Renal cortex interstitium (tissue), 11 donors: ENCODE results near the gene NXPH4. TPM values are rescaled to one million over a fixed set of nuclear protein-coding genes. Genes with fewer than 3 reads are reported as not detected.

ENCODE experiments used
- DNase-seq, 11 donors: peaks; one replicate each; pipeline ENCODE4 v3.0.0-alpha.2; 2013; ENCODE audit warnings: low read depth in 9 of 11, low spot score in 4 of 11; ENCODE audit errors: extremely low read depth in 1 of 11
- polyA plus RNA-seq, 3 donors: library from polyadenylated mRNA; unstranded; fragments of 120-200 nt; gene quantifications; one replicate each; pipeline ENCODE4 v1.2.1, GENCODE V29; 2013; ENCODE audit not compliant: insufficient read length in 3 of 3

Gene NXPH4
- polyA plus RNA-seq, 3 donors, result 3.0 to 5.6 (median 4.2) TPM

DNA sequence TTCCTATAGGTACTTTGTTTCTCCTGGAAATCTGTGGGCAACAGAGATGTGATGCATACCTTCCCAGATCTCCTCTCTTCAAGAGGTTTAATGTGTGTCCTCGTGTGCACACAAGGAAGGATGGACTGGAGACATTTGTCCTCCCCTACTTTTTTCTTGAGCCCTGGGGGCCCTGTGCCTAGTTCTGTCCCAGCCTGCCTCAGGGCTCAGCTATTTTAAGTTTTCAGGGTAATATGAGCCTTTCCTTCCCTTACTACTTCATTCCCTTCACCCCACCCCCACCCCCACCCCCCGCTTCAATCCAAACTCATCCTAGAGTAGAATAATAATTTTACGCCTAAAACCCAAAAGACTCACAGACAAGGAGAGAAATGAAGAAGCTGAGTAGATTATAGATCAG, 33.9 kb downstream of the NXPH4 start:
- no peak for DNase-seq

DNA sequence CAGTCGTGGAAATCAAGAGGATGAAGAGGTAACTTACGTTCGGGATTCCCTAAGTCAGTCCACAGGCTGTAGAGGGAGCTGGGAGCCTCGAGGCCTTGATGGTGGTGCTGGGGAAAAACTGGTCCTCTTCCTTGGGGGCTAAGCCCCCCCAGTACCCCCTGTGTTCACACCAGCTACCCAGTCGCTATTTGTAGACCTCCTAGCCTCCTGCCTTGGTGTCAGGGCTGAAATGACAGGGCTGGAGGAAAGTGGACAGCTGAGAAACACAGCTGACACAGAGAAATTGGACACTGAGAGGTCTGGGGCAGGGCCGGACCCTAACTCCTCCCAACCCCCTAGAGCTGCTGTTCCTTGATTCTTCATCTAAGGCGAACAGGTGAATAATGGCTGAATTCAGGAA, 34.4 kb downstream of the NXPH4 start, which contains the start of gene STAC3:
Gene STAC3, minus strand, starts transcription at position 232 of the 400 bp plus-strand sequence. CDS start 1,551 bp downstream, outside the sequence.
- DNase-seq, result no peak

DNA sequence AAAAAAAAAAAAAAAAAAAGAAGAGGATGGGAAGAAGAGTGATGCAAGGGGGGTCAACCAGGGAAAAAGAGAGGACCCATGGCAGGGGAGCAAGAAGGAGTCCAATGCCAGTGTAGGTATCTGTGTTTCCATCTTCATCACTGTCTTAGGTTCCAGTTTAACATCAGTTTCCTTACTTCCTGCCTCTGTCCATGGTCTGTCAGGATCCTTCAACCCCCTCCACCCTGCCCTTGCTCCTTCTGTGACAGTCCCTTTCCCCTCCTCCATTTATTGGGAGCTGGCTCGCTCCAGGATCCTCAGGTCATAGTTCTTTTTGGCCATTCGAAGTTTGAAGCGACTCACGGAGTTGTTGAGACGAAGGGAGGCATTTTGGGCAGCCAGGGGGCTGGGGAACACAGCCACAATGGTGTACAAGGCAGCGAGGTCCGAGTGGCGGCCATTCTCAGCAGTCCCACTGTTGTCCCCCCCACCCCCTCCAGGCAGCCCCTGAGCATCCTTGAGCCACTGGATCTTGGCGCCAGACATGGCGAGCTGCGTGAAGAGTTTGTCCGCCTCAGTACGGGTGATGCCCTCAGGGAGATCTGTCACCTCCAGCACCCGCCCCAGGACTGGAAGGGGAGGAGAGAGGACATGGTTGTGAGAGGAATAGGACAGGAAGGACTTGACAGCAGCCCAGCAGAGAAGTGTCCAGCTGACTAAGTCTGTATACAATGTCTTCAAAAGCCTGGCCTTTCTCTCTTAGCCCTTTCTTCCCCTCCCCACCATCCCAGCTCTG, 38.1 kb downstream of the NXPH4 start:
- no peak for DNase-seq

DNA sequence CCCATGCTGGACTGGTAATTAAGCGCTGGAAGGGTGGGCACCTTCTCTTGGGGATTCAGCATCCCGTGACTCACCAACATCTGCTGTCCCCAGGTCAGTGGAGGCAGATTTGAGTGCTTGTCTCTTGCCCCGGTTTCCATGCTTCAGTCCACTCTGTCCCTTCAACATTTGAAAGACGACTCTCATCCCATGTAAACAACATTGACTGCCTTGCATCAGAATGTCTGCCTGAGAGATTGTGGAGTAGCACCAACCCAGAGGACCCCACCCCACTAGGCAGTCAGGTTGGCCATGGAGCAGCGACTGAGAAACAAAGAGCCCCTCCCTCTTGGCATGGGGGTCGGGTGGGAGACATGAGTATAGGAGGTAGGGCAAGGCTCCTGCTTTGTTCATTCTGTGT, 39.3 kb downstream of the NXPH4 start:
- DNase-seq, result no peak

DNA sequence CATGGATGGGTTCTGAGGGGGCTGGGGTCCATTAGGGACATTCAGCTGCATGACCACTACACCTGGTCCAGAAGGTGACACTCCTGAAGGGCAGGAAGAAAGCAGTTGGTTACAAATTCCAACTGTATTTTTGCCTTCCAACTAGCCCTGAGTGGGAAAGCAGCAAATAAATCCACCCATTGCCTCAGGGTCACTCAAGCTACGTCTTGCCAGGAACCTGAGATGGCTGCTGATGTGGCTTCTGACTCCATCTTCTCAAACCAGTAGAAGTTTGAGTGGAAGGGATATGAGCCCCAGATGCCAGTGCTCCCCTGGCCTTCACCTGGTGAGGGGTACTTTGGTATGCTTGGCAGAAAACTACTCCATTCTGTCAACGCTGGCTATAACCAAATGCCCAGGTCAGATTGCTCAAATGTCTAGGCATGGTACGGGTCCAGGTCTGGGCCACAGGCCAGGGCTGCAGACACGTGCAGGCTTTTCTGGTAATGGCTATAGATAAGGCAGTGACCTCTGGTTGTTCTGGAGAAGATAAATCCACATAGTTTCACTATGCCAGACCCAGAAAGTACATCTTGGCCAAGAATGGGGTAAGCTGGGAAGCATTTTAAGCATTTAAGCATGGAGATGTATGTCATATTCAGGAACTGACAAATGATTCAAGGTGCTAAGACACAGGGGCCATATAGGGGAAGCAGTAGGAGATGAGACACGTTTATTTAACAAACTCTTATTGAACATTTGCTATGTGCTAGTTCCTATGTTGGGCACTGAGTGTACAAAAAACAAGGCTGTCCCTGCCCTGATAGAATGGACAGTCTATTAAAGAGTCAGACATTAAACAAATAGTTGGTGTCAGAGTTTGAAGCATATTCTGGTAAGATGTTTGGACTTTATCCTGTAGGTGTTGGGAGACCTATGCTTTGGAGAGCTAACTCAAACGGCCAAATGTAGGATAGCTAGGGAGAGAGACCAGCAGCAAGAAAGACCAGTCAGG, 42.7 kb downstream of the NXPH4 start:
- DNase-seq, result no peak

DNA sequence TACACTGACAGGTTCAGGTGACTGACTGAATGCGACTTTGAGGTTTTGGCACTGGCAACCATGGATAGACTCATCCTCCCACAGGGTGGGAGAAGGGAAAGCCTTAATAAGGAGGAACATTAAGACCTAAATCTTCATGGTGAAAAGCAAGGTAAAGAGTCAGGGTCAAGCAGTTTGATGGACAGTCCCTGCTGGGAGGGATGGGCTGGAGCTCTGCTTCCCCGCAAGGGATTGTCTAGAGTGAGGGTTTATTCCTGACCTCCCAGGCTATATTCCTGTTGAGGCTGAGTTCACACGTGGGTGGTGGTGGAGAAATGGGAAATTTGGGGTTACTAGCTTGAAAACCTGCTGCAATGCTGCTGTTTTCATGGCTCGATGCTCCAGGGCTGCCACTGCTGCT, 43.8 kb downstream of the NXPH4 start:
- DNase-seq, result no peak

DNA sequence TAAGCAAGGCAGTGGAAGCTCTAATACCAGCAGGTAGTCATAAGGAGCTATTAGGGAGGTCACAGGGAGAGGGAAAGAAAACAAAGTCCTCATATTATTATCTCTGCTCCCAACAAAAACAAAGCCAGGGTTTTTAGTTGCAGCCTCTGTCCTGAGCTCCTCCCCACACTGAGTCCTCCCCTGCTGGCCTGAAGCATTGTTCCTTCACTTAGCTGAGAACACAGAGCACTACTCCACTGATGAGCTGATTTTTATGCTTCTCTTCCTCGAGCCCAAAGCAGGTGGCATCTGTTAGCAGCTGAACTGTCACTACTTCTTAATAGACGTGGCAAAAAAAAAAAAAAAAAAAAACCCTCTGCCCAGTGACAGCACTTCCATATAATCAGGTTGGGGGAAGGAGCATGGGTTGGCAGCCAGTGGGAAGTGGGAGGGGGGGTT, 44.9 kb downstream of the NXPH4 start:
- DNase-seq, result no peak

DNA sequence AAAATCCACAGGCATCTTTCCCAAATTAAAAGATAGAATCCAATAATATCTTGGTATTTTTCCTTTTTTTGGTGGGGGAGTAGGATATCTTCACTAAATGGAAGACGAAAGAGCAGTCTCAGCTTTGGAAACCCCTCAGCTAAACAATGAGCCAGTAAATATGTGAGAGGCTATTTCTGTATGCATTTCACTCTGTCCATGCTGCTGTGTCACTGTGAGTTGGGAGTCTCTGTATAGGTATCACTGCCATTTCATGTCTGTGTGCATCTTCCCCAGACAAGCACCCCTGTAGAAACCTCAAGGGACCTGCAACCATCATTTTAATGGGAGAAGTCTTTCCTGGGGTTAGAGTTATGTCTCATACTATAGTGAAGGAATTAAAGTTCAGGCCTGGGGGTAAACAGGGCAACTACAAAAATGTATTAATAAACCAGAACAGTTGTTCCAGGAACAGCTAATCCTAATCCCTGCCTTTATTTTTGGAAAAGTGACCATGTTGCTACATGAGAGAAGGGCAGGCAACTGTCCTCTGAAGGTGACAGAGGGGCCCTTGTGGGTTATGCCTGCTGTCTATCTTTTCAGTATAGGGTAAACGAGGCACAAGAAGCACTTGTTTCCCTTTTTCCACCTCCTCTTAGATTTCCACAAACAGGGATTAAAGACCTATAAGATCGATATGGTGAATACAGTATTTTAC, 45.7 kb downstream of the NXPH4 start:
- DNase-seq, result no peak

DNA sequence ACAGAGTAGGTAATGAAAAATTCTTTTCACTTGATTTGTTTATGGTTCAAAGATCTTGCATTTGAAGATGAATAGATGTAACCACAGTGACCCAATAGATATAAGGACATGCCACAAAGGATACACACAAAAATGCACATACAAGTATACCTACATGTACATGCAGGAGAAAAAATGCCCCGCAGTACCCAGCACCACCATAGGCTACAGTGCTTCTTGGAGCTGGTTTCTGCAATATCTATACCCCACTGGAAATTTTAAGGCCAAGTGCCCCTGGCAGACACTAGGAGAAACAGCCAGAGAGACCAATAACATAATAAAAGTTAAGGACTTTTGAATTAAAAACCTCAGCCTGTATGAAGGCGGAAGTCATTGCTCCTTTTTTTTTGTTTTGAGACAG, 46.5 kb downstream of the NXPH4 start:
- DNase-seq, result no peak

DNA sequence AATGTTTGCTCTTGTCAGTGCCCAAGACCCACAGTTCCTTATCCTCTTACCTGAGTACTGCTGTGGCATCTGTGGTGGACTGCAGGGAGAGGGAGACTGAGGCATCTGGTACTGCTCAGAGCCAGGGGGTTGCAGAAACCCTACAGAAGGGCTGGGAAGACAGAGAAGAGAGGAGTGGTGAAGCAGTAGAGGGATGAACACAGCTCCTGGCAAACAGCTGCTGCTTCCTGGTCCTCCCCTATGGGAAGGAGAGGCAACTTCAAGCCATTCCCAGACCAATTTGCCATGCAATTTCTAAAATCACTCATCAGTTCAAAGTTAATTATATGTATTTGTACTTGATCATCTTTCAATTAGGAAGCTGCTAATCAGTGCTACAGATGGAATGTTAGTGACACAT, 50.1 kb downstream of the NXPH4 start:
- DNase-seq, result no peak

DNA sequence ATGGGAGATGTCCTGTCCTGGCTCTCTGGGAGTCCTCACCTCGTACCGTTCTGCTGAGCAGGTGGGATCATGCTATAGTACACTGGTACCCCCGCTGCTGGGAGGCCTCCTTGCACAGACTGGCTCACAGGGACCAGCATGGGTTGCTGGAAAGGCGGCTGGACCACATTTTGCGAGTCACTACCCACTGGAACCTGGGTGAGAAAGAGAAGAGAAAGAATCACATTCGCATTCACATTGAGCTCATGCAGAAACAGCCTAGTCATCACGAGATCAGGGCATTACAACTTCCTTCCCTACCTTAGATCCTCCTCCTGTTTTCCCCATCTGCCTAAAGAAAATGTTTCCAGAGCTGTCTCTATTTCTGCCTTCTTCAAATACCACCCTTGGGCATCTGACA, 51.7 kb downstream of the NXPH4 start:
- DNase-seq, result no peak

DNA sequence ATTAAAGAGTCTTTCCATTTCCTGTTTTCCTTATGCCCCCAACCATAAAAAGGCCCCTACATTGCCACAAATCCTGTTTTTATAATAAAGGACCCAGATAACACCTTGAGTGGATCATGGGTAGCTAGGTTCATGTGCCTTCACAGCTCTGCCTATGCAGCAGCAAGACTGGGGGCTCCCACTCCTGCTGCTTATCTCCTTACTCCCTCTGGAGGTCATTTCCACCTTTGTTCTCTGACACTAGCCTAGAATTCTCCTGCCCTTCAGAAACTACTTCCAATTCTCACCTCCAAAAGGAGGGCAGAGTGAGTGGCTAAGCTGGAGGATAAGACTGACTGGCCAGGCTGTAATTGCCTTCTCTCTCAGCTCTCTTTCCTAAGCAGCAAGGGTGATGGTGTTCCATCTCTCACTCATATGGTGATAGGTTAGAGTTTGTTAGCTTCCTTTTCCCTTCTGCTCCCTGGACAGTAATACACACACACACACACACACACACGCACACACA, 54.4 kb downstream of the NXPH4 start:
- no peak for DNase-seq

DNA sequence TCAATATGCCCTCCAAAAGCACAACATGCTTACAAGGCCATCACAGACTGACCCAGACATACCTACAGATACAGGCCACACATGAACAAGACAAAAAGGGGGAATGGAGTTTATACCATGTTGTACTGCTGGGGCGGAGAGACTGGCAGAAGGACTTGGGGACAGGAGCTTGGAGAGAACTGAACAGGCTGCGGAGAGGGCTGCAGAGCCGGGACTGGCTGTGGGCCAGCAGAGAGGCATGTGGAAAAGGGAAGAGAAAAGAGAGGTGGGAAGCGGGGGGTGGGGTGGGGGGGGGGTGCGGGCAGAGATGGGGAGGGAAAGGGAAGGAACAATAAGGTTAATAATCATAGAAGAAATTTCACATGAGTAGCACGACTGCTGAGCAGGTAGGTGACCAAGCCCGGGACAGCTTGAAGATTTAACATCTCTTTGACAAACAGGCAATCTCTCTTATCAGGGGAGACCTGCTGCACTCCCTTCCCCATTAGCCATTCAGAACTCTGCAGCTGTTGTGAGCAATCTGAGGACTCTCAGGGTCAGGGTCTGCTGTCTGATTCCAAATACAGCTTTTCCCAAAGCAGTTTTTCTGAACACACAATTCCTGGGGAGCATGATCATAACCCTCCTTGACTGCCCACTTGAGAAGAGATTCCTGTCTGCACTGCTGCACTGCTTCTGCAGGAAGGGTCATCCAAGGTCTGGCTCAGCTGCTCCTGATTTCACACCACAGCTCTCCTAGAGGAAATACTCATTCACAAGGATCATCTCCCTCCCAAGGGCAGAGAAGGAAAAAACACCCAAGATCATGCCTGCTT, 56.0 kb downstream of the NXPH4 start:
- no peak for DNase-seq

DNA sequence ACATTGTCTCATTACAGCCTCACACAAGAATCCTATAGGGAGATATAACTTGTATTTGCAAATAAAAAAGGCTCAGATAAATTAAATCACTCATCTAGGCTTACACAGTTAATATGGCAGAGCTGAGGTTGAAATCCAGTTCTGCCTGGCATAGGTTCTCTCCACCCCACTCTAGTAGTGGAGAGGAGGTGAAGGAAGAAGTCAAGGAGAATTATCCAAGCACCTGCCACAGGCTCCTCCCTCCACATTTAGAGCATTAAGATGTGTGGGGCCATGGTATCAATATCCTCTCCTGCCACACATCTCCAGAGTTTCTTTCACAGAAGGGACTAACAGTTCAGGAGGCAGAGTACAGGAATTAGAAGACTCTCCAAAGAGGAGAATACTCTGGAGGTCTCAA, 56.9 kb downstream of the NXPH4 start:
- no peak for DNase-seq

Other genes starting within 250 kb of the NXPH4 start
- gene ZBTB39, start 210.2 kb upstream of the NXPH4 start, polyA plus RNA-seq, result 10 to 100 TPM; 10.3 to 13.2 (median 12.9) TPM
- gene TAC3, start 200.3 kb upstream of the NXPH4 start, polyA plus RNA-seq, result 1 to 10 TPM in 1 of 3 donors, under 1 TPM in 2; 0.24 to 1.1 (median 0.47) TPM
- gene MYO1A, start 166.7 kb upstream of the NXPH4 start, polyA plus RNA-seq, result under 1 TPM; 0.11 to 0.47 (median 0.20) TPM
- gene NEMP1, start 138.0 kb upstream of the NXPH4 start, polyA plus RNA-seq, result 10 to 100 TPM; 23.6 to 26.3 (median 25.9) TPM
- 10 to 100 TPM; 43.3 to 53.9 (median 52.3) TPM for gene NAB2, start 127.7 kb upstream of the NXPH4 start, polyA plus RNA-seq
- gene STAT6, start 105.4 kb upstream of the NXPH4 start, polyA plus RNA-seq, result 100 to 1,000 TPM in 1 of 3 donors, 10 to 100 TPM in 2; 95.5 to 138 (median 97.6) TPM
- 100 to 1,000 TPM in 1 of 3 donors, 10 to 100 TPM in 2; 60.9 to 106 (median 84.0) TPM for gene LRP1, start 88.3 kb upstream of the NXPH4 start, polyA plus RNA-seq
- gene LRP1-AS, start 69.2 kb upstream of the NXPH4 start, polyA plus RNA-seq, result not detected
- gene SHMT2, start 12.9 kb downstream of the NXPH4 start, polyA plus RNA-seq, result 10 to 100 TPM; 69.1 to 86.6 (median 77.3) TPM
- 1 to 10 TPM; 5.2 to 8.0 (median 6.1) TPM for gene STAC3, start 34.4 kb downstream of the NXPH4 start, polyA plus RNA-seq
- gene R3HDM2, start 214.2 kb downstream of the NXPH4 start, polyA plus RNA-seq, result 100 to 1,000 TPM in 1 of 3 donors, 10 to 100 TPM in 2; 62.4 to 109 (median 81.4) TPM
- gene INHBC, start 218.0 kb downstream of the NXPH4 start, polyA plus RNA-seq, result under 1 TPM; 0.25 to 0.33 (median 0.32) TPM
- under 1 TPM; 0.65 to 0.77 (median 0.66) TPM for gene INHBE, start 238.5 kb downstream of the NXPH4 start, polyA plus RNA-seq
- 10 to 100 TPM; 16.4 to 22.8 (median 20.3) TPM for gene GLI1, start 243.0 kb downstream of the NXPH4 start, polyA plus RNA-seq